AG08395 (cell line): ENCODE data around the gene RMRP.
A peak's percentile ranks its signal among the peaks of the same experiment; 100 is the strongest.

Experiments used
- DNase-seq: peaks from one replicate; pipeline ENCODE4 v3.0.0; 2012; ENCODE audit warnings: mixed read lengths, low spot score

RMRP gene

DNA sequence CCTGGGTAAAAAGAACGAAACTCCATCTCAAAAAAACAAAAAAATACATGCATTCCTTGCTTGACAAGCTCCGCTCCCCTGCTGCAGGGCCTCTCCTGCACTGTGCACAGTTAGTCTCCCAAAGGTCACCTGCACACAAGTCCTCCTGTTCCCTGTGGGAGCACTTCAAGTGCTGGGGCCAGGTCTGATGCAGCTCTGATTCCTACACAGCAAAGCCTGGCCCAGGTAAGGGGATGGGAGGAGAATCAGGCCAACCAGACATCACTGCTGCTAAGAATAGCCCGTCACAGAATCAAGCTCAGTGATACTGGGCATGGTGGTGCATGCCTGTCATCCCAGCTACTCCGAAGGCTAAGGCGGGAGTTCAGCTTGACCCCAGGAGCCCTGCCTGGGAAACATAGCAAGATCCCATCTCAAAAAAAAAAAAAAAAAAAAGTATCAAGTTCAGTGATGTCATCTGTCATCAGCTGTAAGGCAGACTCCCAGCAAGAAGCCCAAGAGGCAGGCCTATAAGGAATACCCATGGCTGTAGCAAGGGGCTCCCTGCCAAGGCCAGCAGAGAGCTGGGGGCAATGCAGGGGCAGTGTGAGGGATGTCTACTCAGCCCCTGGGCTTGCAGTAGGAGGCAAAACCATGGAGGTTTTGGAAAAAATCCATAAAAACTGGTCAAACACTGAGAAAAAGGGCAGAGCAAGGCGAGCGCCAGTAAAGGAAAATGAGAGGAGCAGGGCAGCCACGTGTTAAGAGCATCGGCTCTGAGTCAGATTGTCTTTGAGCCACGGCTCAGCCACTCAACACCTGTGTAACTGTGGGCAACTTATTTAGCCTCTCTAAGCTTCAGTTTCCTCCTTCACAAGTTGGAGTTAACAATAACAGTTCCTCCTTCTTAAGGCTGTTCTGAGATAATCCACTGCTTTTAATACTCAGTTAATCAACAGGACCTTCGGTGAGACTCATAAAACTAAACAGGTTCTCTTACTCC is 28.7 kb upstream of the RMRP start:
- DNase-seq: no peak

- DNase-seq: no peak
Observed at GRCh38 chr9:35685506-35685905, 27.7 kb upstream of the RMRP start.

DNA sequence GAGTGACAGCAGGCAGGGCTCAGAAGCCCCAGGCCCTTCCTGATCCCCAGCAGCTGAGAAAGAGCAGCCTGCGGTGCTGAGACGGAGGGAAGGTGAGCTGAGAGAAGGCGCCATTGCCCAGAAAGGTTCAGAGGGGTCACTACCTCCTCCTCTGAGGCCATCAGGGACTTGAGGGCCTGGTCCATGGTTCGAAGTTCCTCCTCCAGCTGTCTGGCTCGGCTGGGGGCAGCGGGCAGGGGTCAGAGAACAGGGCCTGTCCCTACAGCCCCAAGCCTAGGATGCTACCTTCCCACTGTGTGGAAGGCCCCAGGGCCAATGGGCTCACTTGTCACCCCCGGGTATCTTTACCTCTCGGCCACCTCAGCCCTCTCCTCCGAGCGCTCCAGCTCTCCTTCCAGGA is 27.1 kb upstream of the RMRP start:
- DNase-seq: no peak

DNA sequence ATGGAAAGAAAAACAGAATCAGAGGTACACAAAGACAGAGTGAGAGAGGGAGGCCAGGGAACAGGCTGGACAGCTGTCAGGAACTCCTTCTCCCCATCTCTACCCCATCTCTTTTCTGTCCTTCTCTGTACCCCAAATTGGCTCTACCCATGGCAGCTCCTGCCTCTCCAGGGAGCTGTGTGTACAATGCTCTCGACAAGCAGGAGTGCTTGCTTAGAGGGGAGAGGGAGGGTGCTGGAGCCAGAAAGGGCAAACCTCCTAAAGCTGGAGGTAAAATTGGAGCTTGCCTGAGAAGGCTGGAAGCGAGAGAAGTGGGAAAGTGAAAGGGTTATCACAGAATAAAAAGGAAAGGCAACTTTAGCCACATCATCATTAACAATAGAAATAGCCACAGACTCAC is 25.5 kb upstream of the RMRP start:
- no peak for DNase-seq

DNA sequence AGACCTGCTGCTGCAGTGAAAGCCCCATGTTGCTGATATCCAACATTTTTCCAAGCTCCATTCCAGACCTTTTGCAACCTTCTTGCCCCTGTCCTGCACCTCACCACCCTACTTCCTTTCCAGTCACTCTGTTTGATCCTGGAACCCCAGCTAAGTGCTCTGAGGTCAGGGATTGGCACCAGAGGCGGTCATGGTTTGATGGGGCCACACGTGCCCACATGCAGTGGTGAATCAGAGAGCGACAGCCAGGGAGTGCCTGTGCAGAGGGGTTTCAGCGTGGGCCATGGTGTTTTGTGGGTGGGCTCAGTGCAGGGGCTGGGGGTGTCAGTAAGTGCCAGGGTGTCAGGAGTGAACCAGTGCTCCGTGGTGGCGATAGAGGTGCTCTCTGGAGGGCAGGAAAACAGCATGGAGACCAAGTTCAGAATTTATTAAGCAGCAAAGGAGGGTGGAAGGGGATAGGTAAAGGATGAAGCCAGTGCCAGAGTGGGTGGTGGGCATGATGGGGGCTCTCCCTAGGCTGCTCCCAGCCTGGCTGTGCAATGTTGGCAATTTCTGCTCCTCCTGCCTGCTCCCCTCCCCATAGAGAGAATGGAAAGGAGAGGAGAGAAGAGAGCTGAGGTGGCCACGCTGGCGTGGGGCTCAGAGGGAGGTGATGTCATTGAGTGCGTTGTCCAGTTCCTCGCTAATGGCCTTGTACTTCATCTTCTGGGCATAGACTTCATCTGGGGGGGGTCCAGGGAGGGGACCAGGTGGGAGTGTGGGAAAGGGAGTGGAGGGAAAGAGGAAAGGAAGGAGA is 24.9 kb upstream of the RMRP start:
- no peak for DNase-seq

DNA sequence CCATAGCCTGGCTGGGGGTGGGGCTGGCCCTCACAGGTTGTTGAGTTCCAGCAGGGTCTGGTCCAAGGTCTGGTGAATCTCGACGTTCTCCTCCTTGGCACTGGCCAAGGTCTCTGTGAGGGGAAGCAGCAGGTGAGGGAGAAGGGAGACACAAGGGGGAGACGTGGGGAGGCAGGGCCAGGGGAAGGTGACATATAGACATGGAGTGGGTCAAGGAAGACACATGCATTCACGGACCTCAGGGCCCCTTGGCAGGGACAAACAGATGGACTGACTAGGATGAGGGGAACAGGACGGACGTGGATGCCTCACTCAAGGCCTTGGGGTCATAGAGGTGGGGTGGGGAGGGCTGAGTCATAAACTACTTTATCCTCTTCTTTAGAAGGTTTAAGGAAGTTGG is 24.2 kb upstream of the RMRP start:
- DNase-seq: no peak

DNA sequence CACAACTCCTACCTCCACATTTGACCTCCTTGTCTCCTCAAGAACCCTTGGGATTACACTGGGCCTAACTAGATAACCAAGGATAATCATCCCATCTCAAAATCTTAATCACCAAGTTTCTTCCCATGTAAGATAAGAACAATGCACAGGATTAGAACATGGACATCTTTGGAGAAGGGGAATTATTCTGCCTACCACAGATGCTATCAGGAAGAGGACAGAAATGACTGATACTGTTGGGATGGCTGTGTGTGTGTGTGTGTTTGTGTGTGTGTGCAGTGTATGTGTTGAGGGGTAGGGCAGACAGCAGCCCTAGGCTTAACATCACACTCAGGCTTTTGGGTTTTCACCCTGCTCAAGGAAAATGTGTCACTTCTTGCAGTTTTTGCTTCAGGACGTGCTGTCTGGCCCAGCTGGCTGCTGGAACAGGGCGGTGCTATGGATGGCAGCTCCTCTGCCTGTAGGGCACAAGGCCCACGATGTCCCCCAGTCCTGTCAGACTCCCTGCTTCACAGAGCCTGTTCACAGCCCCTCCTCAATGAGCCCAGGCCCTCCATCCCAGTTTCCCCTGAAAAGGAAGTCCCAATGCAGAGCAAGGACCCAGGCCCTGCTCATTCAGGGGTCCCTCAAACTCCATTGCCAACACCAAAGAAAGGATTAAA is 23.7 kb upstream of the RMRP start:
- DNase-seq: no peak

GRCh38 chr9:35680331-35681105 is 22.7 kb upstream of the RMRP start:
- no peak for DNase-seq

DNA sequence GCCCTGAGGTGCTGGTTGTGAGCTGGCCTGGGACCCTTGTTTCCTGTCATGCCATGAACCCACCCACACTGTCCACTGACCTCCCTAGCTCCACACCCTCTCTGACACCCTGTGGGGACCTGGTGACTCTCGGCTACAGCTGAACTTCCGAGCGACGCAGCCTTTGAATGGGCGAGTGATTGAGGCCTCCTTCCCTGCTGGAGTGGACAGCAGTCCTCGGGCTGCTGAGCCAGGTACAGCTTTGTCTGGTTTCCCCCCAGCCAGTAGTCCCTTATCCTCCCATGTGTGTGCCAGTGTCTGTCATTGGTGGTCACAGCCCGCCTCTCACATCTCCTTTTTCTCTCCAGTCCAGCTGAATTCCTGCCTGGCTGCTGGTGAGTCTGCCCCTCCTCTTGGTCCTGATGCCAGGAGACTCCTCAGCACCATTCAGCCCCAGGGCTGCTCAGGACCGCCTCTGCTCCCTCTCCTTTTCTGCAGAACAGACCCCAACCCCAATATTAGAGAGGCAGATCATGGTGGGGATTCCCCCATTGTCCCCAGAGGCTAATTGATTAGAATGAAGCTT is 22.0 kb upstream of the RMRP start:
- DNase-seq: no peak

DNA sequence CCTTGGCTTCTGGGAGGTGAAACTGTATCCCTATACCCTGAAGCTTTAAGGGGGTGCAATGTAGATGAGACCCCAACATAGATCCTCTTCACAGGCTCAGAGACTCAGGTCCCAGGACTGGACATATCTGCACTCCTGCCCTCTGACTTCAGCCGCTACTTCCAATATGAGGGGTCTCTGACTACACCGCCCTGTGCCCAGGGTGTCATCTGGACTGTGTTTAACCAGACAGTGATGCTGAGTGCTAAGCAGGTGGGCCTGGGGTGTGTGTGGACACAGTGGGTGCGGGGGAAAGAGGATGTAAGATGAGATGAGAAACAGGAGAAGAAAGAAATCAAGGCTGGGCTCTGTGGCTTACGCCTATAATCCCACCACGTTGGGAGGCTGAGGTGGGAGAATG is 21.3 kb upstream of the RMRP start:
- no peak for DNase-seq

- peak; percentile 31 for DNase-seq
Observed at GRCh38 chr9:35675732-35676392, 18.0 kb upstream of the RMRP start.

DNA sequence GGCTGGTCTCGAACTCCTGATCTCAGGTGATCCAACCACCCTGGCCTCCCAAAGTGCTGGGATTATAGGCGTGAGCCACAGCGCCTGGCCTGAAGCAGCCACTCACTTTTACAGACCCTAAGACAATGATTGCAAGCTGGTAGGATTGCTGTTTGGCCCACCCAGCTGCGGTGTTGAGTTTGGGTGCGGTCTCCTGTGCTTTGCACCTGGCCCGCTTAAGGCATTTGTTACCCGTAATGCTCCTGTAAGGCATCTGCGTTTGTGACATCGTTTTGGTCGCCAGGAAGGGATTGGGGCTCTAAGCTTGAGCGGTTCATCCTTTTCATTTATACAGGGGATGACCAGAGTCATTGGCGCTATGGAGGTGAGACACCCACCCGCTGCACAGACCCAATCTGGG is 17.4 kb upstream of the RMRP start:
- DNase-seq: no peak

GRCh38 chr9:35674025-35674361 is 16.2 kb upstream of the RMRP start:
- DNase-seq: no peak

DNA sequence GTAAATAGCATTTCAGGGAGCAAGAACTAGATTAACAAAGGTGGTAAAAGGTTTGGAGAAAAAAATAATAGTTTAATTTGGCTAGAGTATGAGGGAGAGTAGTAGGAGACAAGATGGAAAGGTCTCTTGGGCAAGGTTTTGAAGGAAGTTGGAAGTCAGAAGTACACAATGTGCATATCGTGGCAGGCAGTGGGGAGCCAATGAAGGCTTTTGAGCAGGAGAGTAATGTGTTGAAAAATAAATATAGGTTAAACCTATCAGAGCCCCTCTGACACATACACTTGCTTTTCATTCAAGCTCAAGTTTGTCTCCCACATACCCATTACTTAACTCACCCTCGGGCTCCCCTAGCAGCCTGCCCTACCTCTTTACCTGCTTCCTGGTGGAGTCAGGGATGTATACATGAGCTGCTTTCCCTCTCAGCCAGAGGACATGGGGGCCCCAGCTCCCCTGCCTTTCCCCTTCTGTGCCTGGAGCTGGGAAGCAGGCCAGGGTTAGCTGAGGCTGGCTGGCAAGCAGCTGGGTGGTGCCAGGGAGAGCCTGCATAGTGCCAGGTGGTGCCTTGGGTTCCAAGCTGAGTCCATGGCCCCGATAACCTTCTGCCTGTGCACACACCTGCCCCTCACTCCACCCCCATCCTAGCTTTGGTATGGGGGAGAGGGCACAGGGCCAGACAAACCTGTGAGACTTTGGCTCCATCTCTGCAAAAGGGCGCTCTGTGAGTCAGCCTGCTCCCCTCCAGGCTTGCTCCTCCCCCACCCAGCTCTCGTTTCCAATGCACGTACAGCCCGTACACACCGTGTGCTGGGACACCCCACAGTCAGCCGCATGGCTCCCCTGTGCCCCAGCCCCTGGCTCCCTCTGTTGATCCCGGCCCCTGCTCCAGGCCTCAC is 15.6 kb upstream of the RMRP start, which contains the start of gene CA9:
Gene CA9, plus strand, starts transcription at position 797 of the 893 bp plus-strand sequence. Its CDS starts 32 bp downstream, at position 829.
- DNase-seq: no peak

GRCh38 chr9:35669331-35670145 is 11.7 kb upstream of the RMRP start:
- no peak for DNase-seq

- DNase-seq: no peak
Observed at GRCh38 chr9:35667939-35668338, 10.1 kb upstream of the RMRP start.

DNA sequence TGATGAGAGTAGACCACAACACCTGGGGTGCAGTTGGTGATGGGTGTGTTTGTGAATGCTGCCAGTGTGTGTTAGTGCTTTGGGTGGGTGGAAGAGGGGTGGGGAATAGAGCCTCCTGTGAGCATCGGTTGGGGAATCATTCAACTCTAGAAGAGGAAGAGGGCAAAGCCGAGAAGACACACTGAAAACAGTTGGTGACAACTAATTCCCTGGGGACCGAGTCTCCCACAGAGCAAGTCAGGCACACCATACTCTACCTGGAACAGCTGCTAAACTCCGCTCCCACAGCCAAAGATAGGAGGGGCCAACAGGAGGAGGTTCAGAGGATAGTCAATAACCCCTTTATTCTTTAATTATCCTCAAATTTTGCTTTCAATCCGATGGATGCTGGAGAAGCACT is 8.7 kb upstream of the RMRP start:
- no peak for DNase-seq

GRCh38 chr9:35666045-35666444 is 8.2 kb upstream of the RMRP start:
- no peak for DNase-seq

- DNase-seq: no peak
Observed at GRCh38 chr9:35665471-35665818, 7.6 kb upstream of the RMRP start.
